Osteoblast (primary cell): Measurements from ENCODE around the gene MAN2A1. TPM values are rescaled to one million over a fixed set of nuclear protein-coding genes. Genes with fewer than 3 reads are reported as not detected.

ENCODE experiments used
- DNase-seq: peaks from one replicate; pipeline ENCODE4 v3.0.0; 2011; ENCODE audit warnings: low spot score, mixed read lengths; ENCODE audit not compliant: insufficient read length; ENCODE audit errors: missing footprints
- H2AFZ ChIP-seq: 2 replicates; pipeline ENCODE4 v1.6.0; 2011; ENCODE audit warnings: mild to moderate bottlenecking, low read length
- H3K27ac ChIP-seq: 2 replicates; pipeline ENCODE4 v1.5.1; 2011; ENCODE audit warnings: mild to moderate bottlenecking, low read depth, low read length, moderate library complexity
- H3K27me3 ChIP-seq: 2 replicates; pipeline ENCODE4 v1.6.0; 2012; ENCODE audit warnings: mild to moderate bottlenecking, control low read depth, inconsistent platforms, low read length, moderate library complexity; ENCODE audit not compliant: insufficient read depth
- H3K36me3 ChIP-seq: 2 replicates; pipeline ENCODE4 v1.5.1; 2011; ENCODE audit warnings: mild to moderate bottlenecking, low read length, control low read depth, moderate library complexity; ENCODE audit not compliant: insufficient read depth
- H3K4me1 ChIP-seq: 2 replicates; pipeline ENCODE4 v1.5.1; 2011; ENCODE audit warnings: mild to moderate bottlenecking, low read length, control low read depth, moderate library complexity; ENCODE audit not compliant: insufficient read depth
- H3K4me2 ChIP-seq: 2 replicates; pipeline ENCODE4 v1.6.0; 2011; ENCODE audit warnings: mild to moderate bottlenecking, low read length; ENCODE audit not compliant: insufficient read depth
- H3K4me3 ChIP-seq: fragments of 200-600 bp; sonication (generic); 3 replicates; pipeline ENCODE4 v1.5.1; 2012; ENCODE audit warnings: mild to moderate bottlenecking, low read length, inconsistent platforms; ENCODE audit not compliant: insufficient read depth
- H3K79me2 ChIP-seq: 2 replicates; pipeline ENCODE4 v1.6.0; 2012; ENCODE audit warnings: mild to moderate bottlenecking, low read length, control low read depth, inconsistent platforms; ENCODE audit not compliant: insufficient read depth
- H3K9me3 ChIP-seq: 2 replicates; pipeline ENCODE4 v1.5.1; 2011; ENCODE audit warnings: low read depth, low read length, control low read depth
- H4K20me1 ChIP-seq: 2 replicates; pipeline ENCODE4 v1.6.0; 2012; ENCODE audit warnings: mild to moderate bottlenecking, low read length, control low read depth; ENCODE audit not compliant: insufficient read depth
- CTCF ChIP-seq: IDR thresholded peaks from 2 replicates; pipeline ENCODE4 v1.5.1; 2011; ENCODE audit warnings: mild to moderate bottlenecking, low read depth, low read length, moderate library complexity; ENCODE audit errors: extremely low read depth
- total RNA-seq: library from RNA; depleted of rRNA; stranded (reverse); fragments of >200 nt; gene quantifications from 2 replicates; pipeline ENCODE4 v1.2.3, GENCODE V29; 2012

MAN2A1 gene
- total RNA-seq, 1 donor: 81.8 TPM

DNA sequence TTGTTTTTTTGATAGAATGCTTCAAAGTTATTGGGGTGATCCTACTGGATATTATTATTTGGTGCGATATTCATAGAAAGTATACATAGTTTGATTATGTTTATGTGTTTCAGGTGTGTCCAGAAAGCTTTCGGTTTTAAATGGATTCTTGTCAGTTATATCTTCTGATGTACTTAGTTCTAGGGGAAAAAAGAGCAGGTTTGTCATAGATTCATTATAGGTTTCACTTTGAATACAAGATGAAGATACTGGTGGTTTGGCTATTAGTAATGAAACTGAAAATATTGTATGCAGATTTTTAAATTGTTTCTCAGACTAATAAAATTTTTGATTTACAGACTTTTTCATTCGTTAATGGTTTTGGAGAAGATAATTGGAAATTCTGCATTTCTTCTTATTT is 98.9 kb downstream of the MAN2A1 start:
- no peak overlapping the region for H3K27ac ChIP-seq
- H2AFZ ChIP-seq: no peak overlapping the region
- DNase-seq: no peak

DNA sequence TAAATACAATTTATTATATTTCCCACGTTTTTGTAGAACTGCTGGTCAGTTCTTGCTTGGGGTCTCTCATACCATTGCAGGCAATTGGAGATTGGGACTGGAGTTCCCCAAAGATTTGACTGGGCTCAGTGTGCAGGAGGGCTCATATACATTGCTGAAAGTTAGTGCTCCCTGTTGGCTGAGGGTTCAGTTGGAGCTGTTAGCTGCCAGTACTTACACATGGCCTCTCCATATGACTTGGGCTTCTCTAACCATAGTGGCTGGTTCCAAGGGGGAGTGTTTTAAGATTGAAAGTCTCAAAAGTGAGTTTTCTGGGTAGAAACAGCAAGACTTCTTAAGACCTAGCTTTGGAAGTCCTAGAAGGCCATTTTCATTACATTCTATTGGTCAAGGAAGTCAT is 102.9 kb downstream of the MAN2A1 start:
- Histone ChIP-seq H3K4me2 (no peak overlapping the region), H3K79me2 (no peaks in the 10 kb centered on the region), H3K27ac (no peak overlapping the region), H3K9me3 (no peaks in the 10 kb centered on the region), H3K27me3 (no peaks in the 10 kb centered on the region), H3K4me1 (no peaks in the 10 kb centered on the region), H2AFZ (no peak overlapping the region), H4K20me1 (no peaks in the 10 kb centered on the region), H3K36me3 (no peaks in the 10 kb centered on the region), H3K4me3 (no peak overlapping the region)
- TF ChIP-seq CTCF: no peak
- no peak for DNase-seq

More for the DNA sequence above, 98.9 kb downstream of the MAN2A1 start:
- H3K4me1 ChIP-seq: no peaks in the 10 kb centered on the region
- no peaks in the 10 kb centered on the region for H3K79me2 ChIP-seq
- no peak for TF ChIP-seq CTCF
- no peaks in the 10 kb centered on the region for H3K27me3 ChIP-seq
- no peaks in the 10 kb centered on the region for H4K20me1 ChIP-seq
- no peak overlapping the region for H3K4me2 ChIP-seq
- H3K9me3 ChIP-seq: no peaks in the 10 kb centered on the region
- H3K4me3 ChIP-seq: no peak overlapping the region
- no peaks in the 10 kb centered on the region for H3K36me3 ChIP-seq

- no peak for TF ChIP-seq CTCF
- H3K36me3 ChIP-seq: no peaks in the 10 kb centered on the region
- H3K4me3 ChIP-seq: no peak overlapping the region
- no peaks in the 10 kb centered on the region for H3K9me3 ChIP-seq
- no peak for DNase-seq
- H3K4me2 ChIP-seq: no peak overlapping the region
- no peaks in the 10 kb centered on the region for H3K4me1 ChIP-seq
- no peak overlapping the region for H3K27ac ChIP-seq
- no peaks in the 10 kb centered on the region for H3K79me2 ChIP-seq
- no peaks in the 10 kb centered on the region for H4K20me1 ChIP-seq
- no peaks in the 10 kb centered on the region for H3K27me3 ChIP-seq
- no peak overlapping the region for H2AFZ ChIP-seq
Measured at GRCh38 chr5:109803854-109804253, 114.1 kb downstream of the MAN2A1 start.

- Histone ChIP-seq H2AFZ (no peak overlapping the region), H4K20me1 (no peaks in the 10 kb centered on the region), H3K4me3 (no peak overlapping the region), H3K4me2 (no peak overlapping the region), H3K27me3 (no peaks in the 10 kb centered on the region), H3K4me1 (no peaks in the 10 kb centered on the region), H3K27ac (no peak overlapping the region), H3K79me2 (no peaks in the 10 kb centered on the region), H3K9me3 (no peaks in the 10 kb centered on the region), H3K36me3 (no peaks in the 10 kb centered on the region)
- no peak for TF ChIP-seq CTCF
- no peak for DNase-seq
Measured at GRCh38 chr5:109805472-109805871, 115.7 kb downstream of the MAN2A1 start.
